ENCODE measurements around the gene RBBP5. TPM values are rescaled to one million over a fixed set of nuclear protein-coding genes. Genes with fewer than 3 reads are reported as not detected.

Gene RBBP5
- total RNA-seq, 1 experiment from 2014 or later = 19.0 TPM

- ChIA-PET CTCF (no interaction called here), POLR2A (no interaction called here)
- no TSS peak for BruUV-seq (replicated peaks)
- no peak overlapping the region for H3K4me3 Mint-ChIP-seq (ENCODE audit: unreplicated experiment)
- no peaks in the 10 kb centered on the region for H3K9me3 Mint-ChIP-seq (ENCODE audit: unreplicated experiment)
- no peaks in the 10 kb centered on the region for H3K4me1 Mint-ChIP-seq (ENCODE audit: low read depth, unreplicated experiment)
- no peaks in the 10 kb centered on the region; the same call in 1 of the 2 replicates for H3K36me3 ChIP-seq (ENCODE audit: control insufficient read depth, insufficient read depth, low read length)
- intact Hi-C loops (cut with micrococcal nuclease; ENCODE audit: unreplicated experiment) = no loop called here
- no peaks in the 10 kb centered on the region for H3K27me3 ChIP-seq (replicated peaks; ENCODE audit: control insufficient read depth, insufficient read depth, low read length)
- H3K36me3 Mint-ChIP-seq (ENCODE audit: insufficient read depth, unreplicated experiment) = no peaks in the 10 kb centered on the region
- no peak overlapping the region for H3K4me3 ChIP-seq (ENCODE audit: low read depth, low read length)
- DNase-seq = no peak
- H3K27ac Mint-ChIP-seq (ENCODE audit: unreplicated experiment) = no peak overlapping the region
- peaks cover 6% of the 10 kb centered on the region; the same call in 1 of the 2 replicates for H3K4me1 ChIP-seq
- TF ChIP-seq CTCF (IDR thresholded peaks at IDR 0.05; ENCODE audit: insufficient read depth in 1 of 2, low read depth in 1 of 2, low read length in 1 of 2, severe bottlenecking in 1 of 2, unreplicated experiment in 1 of 2) = no peak
- H3K27me3 Mint-ChIP-seq (ENCODE audit: insufficient read depth, unreplicated experiment) = peaks cover 3% of the 10 kb centered on the region
- no peaks in the 10 kb centered on the region for H3K9me3 ChIP-seq
These were observed 63.8 kb downstream of the RBBP5 start for GRCh38 chr1:205057808-205058575.

- Mint-ChIP-seq H3K9me3 (ENCODE audit: unreplicated experiment) (no peaks in the 10 kb centered on the region), H3K27me3 (ENCODE audit: insufficient read depth, unreplicated experiment) (peaks cover 3% of the 10 kb centered on the region), H3K4me1 (ENCODE audit: low read depth, unreplicated experiment) (no peaks in the 10 kb centered on the region), H3K36me3 (ENCODE audit: insufficient read depth, unreplicated experiment) (no peaks in the 10 kb centered on the region), H3K27ac (ENCODE audit: unreplicated experiment) (no peak overlapping the region), H3K4me3 (ENCODE audit: unreplicated experiment) (no peak overlapping the region)
- TF ChIP-seq CTCF (IDR thresholded peaks at IDR 0.05; ENCODE audit: insufficient read depth in 1 of 2, low read depth in 1 of 2, low read length in 1 of 2, severe bottlenecking in 1 of 2, unreplicated experiment in 1 of 2) = no peak
- Histone ChIP-seq H3K4me1 (peaks cover 6% of the 10 kb centered on the region; the same call in 1 of the 2 replicates), H3K4me3 (ENCODE audit: low read depth, low read length) (no peak overlapping the region), H3K9me3 (no peaks in the 10 kb centered on the region), H3K36me3 (ENCODE audit: control insufficient read depth, insufficient read depth, low read length) (no peaks in the 10 kb centered on the region; the same call in 1 of the 2 replicates), H3K27me3 (replicated peaks; ENCODE audit: control insufficient read depth, insufficient read depth, low read length) (no peaks in the 10 kb centered on the region)
- ChIA-PET POLR2A (no interaction called here), CTCF (no interaction called here)
- DNase-seq = no peak
- intact Hi-C loops (cut with micrococcal nuclease; ENCODE audit: unreplicated experiment) = no loop called here
- no TSS peak for BruUV-seq (replicated peaks)
These were observed 64.7 kb downstream of the RBBP5 start for GRCh38 chr1:205056956-205057568.

GRCh38 chr1:205056188-205056611, 65.6 kb downstream of the RBBP5 start:
- BruUV-seq (replicated peaks) = no TSS peak
- no peaks in the 10 kb centered on the region for H3K36me3 Mint-ChIP-seq (ENCODE audit: insufficient read depth, unreplicated experiment)
- ChIA-PET CTCF (no interaction called here), POLR2A (no interaction called here)
- peaks cover 5% of the 10 kb centered on the region for H3K27me3 Mint-ChIP-seq (ENCODE audit: insufficient read depth, unreplicated experiment)
- DNase-seq = no peak
- H3K4me3 Mint-ChIP-seq (ENCODE audit: unreplicated experiment) = no peak overlapping the region
- no peak for TF ChIP-seq CTCF (IDR thresholded peaks at IDR 0.05; ENCODE audit: insufficient read depth in 1 of 2, low read depth in 1 of 2, low read length in 1 of 2, severe bottlenecking in 1 of 2, unreplicated experiment in 1 of 2)
- intact Hi-C loops (cut with micrococcal nuclease; ENCODE audit: unreplicated experiment) = no loop called here
- H3K9me3 ChIP-seq = no peaks in the 10 kb centered on the region
- H3K4me1 ChIP-seq = peaks cover 6% of the 10 kb centered on the region; the same call in 1 of the 2 replicates
- no peaks in the 10 kb centered on the region; the same call in 1 of the 2 replicates for H3K36me3 ChIP-seq (ENCODE audit: control insufficient read depth, insufficient read depth, low read length)
- no peaks in the 10 kb centered on the region for H3K4me1 Mint-ChIP-seq (ENCODE audit: low read depth, unreplicated experiment)
- H3K27ac Mint-ChIP-seq (ENCODE audit: unreplicated experiment) = no peak overlapping the region
- H3K27me3 ChIP-seq (replicated peaks; ENCODE audit: control insufficient read depth, insufficient read depth, low read length) = no peaks in the 10 kb centered on the region
- H3K4me3 ChIP-seq (ENCODE audit: low read depth, low read length) = no peak overlapping the region
- H3K9me3 Mint-ChIP-seq (ENCODE audit: unreplicated experiment) = no peaks in the 10 kb centered on the region

All from Caco-2 (cell line).